Brain microvascular endothelial cell (primary cell): ENCODE results near the gene NPY2R.
A peak's percentile ranks its signal among the peaks of the same experiment; 100 is the strongest.

Experiments
- DNase-seq: peaks from one replicate; pipeline ENCODE4 v3.0.0-alpha.2; 2020
- H3K27ac ChIP-seq: fragments of 250-450 bp; sonication (Bioruptor Pico); 2 replicates; pipeline ENCODE4 v1.5.1; 2020; ENCODE audit warnings: mild to moderate bottlenecking, moderate library complexity
- H3K27me3 ChIP-seq: fragments of 250-450 bp; sonication (Bioruptor Pico); replicated peaks from 2 replicates; pipeline ENCODE4 v1.5.1; 2020; ENCODE audit warnings: mild to moderate bottlenecking
- H3K36me3 ChIP-seq: fragments of 250-450 bp; sonication (Bioruptor Pico); replicated peaks from 2 replicates; pipeline ENCODE4 v1.5.1; 2020; ENCODE audit warnings: mild to moderate bottlenecking
- H3K4me3 ChIP-seq: 2 replicates; pipeline ENCODE4 v1.5.1; 2011; ENCODE audit warnings: low read depth, mild to moderate bottlenecking, control low read depth, low read length, moderate library complexity
- CTCF ChIP-seq: IDR thresholded peaks from 2 replicates; pipeline ENCODE4 v1.5.1; 2011; ENCODE audit warnings: low read depth, mild to moderate bottlenecking, moderate library complexity, low read length, control low read depth, inconsistent platforms; ENCODE audit errors: missing control alignments
- in situ Hi-C: cut with HindIII; loops from 2 replicates; pipeline ENCODE4 v1.10.0; 2017; ENCODE audit warnings: low sequenced_read_pairs, low pct_ligation_motif_present

Gene NPY2R

GRCh38 chr4:155208258-155209054 is at the start of gene NPY2R:
TSS of gene NPY2R (plus strand) at chr4:155208636. CDS start at chr4:155213940, 5,304 bp downstream.
- in situ Hi-C loops, result no loop called here
- H3K4me3 ChIP-seq, result peak within 1 kb of the TSS; percentile 32
- no peak for DNase-seq
- no peaks in the 10 kb centered on the region for H3K36me3 ChIP-seq
- no peak within 1 kb of the TSS for H3K27ac ChIP-seq
- H3K27me3 ChIP-seq, result peaks cover 20% of the 10 kb centered on the region
- TF ChIP-seq CTCF, result peak; percentile 17

GRCh38 chr4:155161357-155161756 is 47.1 kb upstream of the NPY2R start:
- H3K27me3 ChIP-seq, result no peaks in the 10 kb centered on the region
- no peaks in the 10 kb centered on the region for H3K36me3 ChIP-seq
- no peak for DNase-seq
- no peak for TF ChIP-seq CTCF
- H3K27ac ChIP-seq, result no peak overlapping the region
- no peak overlapping the region for H3K4me3 ChIP-seq
- in situ Hi-C loops, result no loop called here

- Histone ChIP-seq H3K36me3 (no peaks in the 10 kb centered on the region), H3K27me3 (no peaks in the 10 kb centered on the region), H3K4me3 (no peak overlapping the region), H3K27ac (no peak overlapping the region)
- TF ChIP-seq CTCF, result no peak
- DNase-seq, result no peak
- in situ Hi-C loops, result no loop called here
These were observed 43.7 kb upstream of the NPY2R start for GRCh38 chr4:155164718-155165117.

GRCh38 chr4:155170569-155170968 is 37.9 kb upstream of the NPY2R start:
- DNase-seq, result no peak
- in situ Hi-C loops, result no loop called here
- Histone ChIP-seq H3K27ac (no peak overlapping the region), H3K36me3 (no peaks in the 10 kb centered on the region), H3K27me3 (no peaks in the 10 kb centered on the region), H3K4me3 (no peak overlapping the region)
- TF ChIP-seq CTCF, result no peak

- Histone ChIP-seq H3K4me3 (no peak overlapping the region), H3K27me3 (no peaks in the 10 kb centered on the region), H3K27ac (no peak overlapping the region), H3K36me3 (no peaks in the 10 kb centered on the region)
- TF ChIP-seq CTCF, result no peak
- DNase-seq, result no peak
- in situ Hi-C loops, result no loop called here
These were observed 35.1 kb upstream of the NPY2R start for GRCh38 chr4:155173371-155173770.

GRCh38 chr4:155174668-155175067 is 33.8 kb upstream of the NPY2R start:
- no peak for TF ChIP-seq CTCF
- Histone ChIP-seq H3K36me3 (no peaks in the 10 kb centered on the region), H3K27me3 (no peaks in the 10 kb centered on the region), H3K4me3 (no peak overlapping the region), H3K27ac (no peak overlapping the region)
- in situ Hi-C loops, result no loop called here
- DNase-seq, result no peak
